H9 (cell line): ENCODE measurements around the gene AKR1C8. TPM values are rescaled to one million over a fixed set of nuclear protein-coding genes. Genes with fewer than 3 reads are reported as not detected.

Source experiments
- DNase-seq: peaks from one replicate; pipeline ENCODE4 v3.0.0-alpha.2; 2017
- H2AFZ ChIP-seq: one replicate; pipeline ENCODE4 v1.6.1; 2013; ENCODE audit warnings: mild to moderate bottlenecking, low read length, control low read depth, moderate library complexity
- H2AK5ac ChIP-seq: 2 replicates; pipeline ENCODE4 v1.6.1; 2013; ENCODE audit warnings: low read length, control low read depth, mixed read lengths; ENCODE audit not compliant: insufficient read length
- H2BK120ac ChIP-seq: one replicate; pipeline ENCODE4 v1.6.1; 2013; ENCODE audit warnings: low read depth, mild to moderate bottlenecking, low read length, control low read depth, inconsistent platforms; ENCODE audit not compliant: poor library complexity, severe bottlenecking
- H2BK12ac ChIP-seq: 2 replicates; pipeline ENCODE4 v1.6.1; 2013; ENCODE audit warnings: low read length, control low read depth, mixed read lengths, low read depth; ENCODE audit not compliant: insufficient read length
- H2BK15ac ChIP-seq: 2 replicates; pipeline ENCODE4 v1.6.1; 2013; ENCODE audit warnings: low read depth, low read length, control low read depth
- H2BK20ac ChIP-seq: one replicate; pipeline ENCODE4 v1.6.1; 2013; ENCODE audit warnings: low read depth, mild to moderate bottlenecking, low read length, control low read depth, inconsistent platforms; ENCODE audit not compliant: poor library complexity, severe bottlenecking
- H2BK5ac ChIP-seq: 2 replicates; pipeline ENCODE4 v1.6.1; 2013; ENCODE audit warnings: low read length, control low read depth, mixed read lengths; ENCODE audit not compliant: insufficient read length
- H3K14ac ChIP-seq: 2 replicates; pipeline ENCODE4 v1.6.1; 2013; ENCODE audit warnings: low read length, control low read depth; ENCODE audit not compliant: insufficient read depth
- H3K18ac ChIP-seq: 2 replicates; pipeline ENCODE4 v1.6.1; 2013; ENCODE audit warnings: low read depth, mild to moderate bottlenecking, mixed read lengths, low read length, control low read depth; ENCODE audit not compliant: insufficient read length
- H3K23ac ChIP-seq: 2 replicates; pipeline ENCODE4 v1.6.1; 2013; ENCODE audit warnings: low read length, control low read depth, mixed read lengths, low read depth; ENCODE audit not compliant: insufficient read length
- H3K23me2 ChIP-seq: 2 replicates; pipeline ENCODE4 v1.6.1; 2013; ENCODE audit warnings: low read depth, mild to moderate bottlenecking, mixed read lengths, low read length, control low read depth; ENCODE audit not compliant: insufficient read length, poor library complexity, severe bottlenecking
- H3K27ac ChIP-seq: 2 replicates; pipeline ENCODE4 v1.5.1; 2013; ENCODE audit warnings: low read length, control low read depth, mixed read lengths, low read depth; ENCODE audit not compliant: insufficient read length
- H3K27me3 ChIP-seq: 2 replicates; pipeline ENCODE4 v1.6.1; 2013; ENCODE audit warnings: low read length, control low read depth, inconsistent platforms; ENCODE audit not compliant: insufficient read depth
- H3K4ac ChIP-seq: 2 replicates; pipeline ENCODE4 v1.6.1; 2013; ENCODE audit warnings: low read depth, mild to moderate bottlenecking, control low read depth, inconsistent platforms, low read length, moderate library complexity
- H3K4me1 ChIP-seq: 2 replicates; pipeline ENCODE4 v1.6.1; 2013; ENCODE audit warnings: low read length, control low read depth, inconsistent platforms; ENCODE audit not compliant: insufficient read depth
- H3K4me2 ChIP-seq: 2 replicates; pipeline ENCODE4 v1.6.1; 2013; ENCODE audit warnings: low read length, control low read depth, mixed read lengths; ENCODE audit not compliant: insufficient read length, insufficient read depth
- H3K56ac ChIP-seq: 2 replicates; pipeline ENCODE4 v1.6.1; 2013; ENCODE audit warnings: low read depth, mild to moderate bottlenecking, mixed read lengths, low read length, control low read depth; ENCODE audit not compliant: insufficient read length
- H3K79me1 ChIP-seq: 2 replicates; pipeline ENCODE4 v1.6.1; 2013; ENCODE audit warnings: low read depth, mild to moderate bottlenecking, moderate library complexity, low read length, control low read depth, inconsistent platforms; ENCODE audit not compliant: insufficient read depth, poor library complexity, severe bottlenecking
- H3K79me2 ChIP-seq: 2 replicates; pipeline ENCODE4 v1.6.1; 2013; ENCODE audit warnings: low read length, control low read depth, inconsistent platforms; ENCODE audit not compliant: insufficient read depth
- H3K9ac ChIP-seq: 2 replicates; pipeline ENCODE4 v1.6.1; 2013; ENCODE audit warnings: low read length, control low read depth, mixed read lengths; ENCODE audit not compliant: insufficient read length; ENCODE audit errors: extremely low read depth
- H3K9me3 ChIP-seq: one replicate; pipeline ENCODE4 v1.6.1; 2013; ENCODE audit warnings: low read depth, low read length, inconsistent platforms; ENCODE audit not compliant: control insufficient read depth
- H3T11ph ChIP-seq: one replicate; pipeline ENCODE4 v1.6.1; 2013; ENCODE audit warnings: mild to moderate bottlenecking, low read length, control low read depth, inconsistent platforms
- H4K20me1 ChIP-seq: one replicate; pipeline ENCODE4 v1.6.1; 2013; ENCODE audit not compliant: control insufficient read depth, insufficient read length, insufficient read depth
- H4K5ac ChIP-seq: 2 replicates; pipeline ENCODE4 v1.6.1; 2013; ENCODE audit warnings: low read depth, mild to moderate bottlenecking, mixed read lengths, low read length, control low read depth; ENCODE audit not compliant: insufficient read length
- H4K8ac ChIP-seq: replicated peaks from 2 replicates; pipeline ENCODE4 v1.6.1; 2013; ENCODE audit warnings: low read length, control low read depth, mixed read lengths, low read depth; ENCODE audit not compliant: insufficient read length
- H4K91ac ChIP-seq: 2 replicates; pipeline ENCODE4 v1.6.1; 2013; ENCODE audit warnings: low read depth, mild to moderate bottlenecking, moderate library complexity, mixed read lengths, low read length, control low read depth; ENCODE audit not compliant: insufficient read length
- H3K27ac Mint-ChIP-seq, 3 experiments: 2 replicates in 2 of 3; 3 replicates in 1 of 3; pipeline ENCODE4 v1.8.0; 2020 to 2021; ENCODE audit warnings: mixed read lengths in 3 of 3, mild to moderate bottlenecking in 1 of 3, moderate library complexity in 1 of 3
- H3K27me3 Mint-ChIP-seq: 2 replicates; pipeline ENCODE4 v1.8.0; 2021; ENCODE audit warnings: low read depth, mild to moderate bottlenecking, moderate library complexity, mixed read lengths
- H3K36me3 Mint-ChIP-seq, 3 experiments: 2 replicates in 2 of 3; 3 replicates in 1 of 3; pipeline ENCODE4 v1.8.0; 2020 to 2021; ENCODE audit warnings: low read depth in 3 of 3, mixed read lengths in 3 of 3; ENCODE audit not compliant: insufficient read depth in 1 of 3
- H3K4me1 Mint-ChIP-seq, 2 experiments: 2 replicates each; pipeline ENCODE4 v1.8.0; 2020; ENCODE audit warnings: mixed read lengths in 2 of 2
- H3K4me3 Mint-ChIP-seq, 2 experiments: 2 replicates in 1 of 2; 3 replicates in 1 of 2; pipeline ENCODE4 v1.8.0; 2020 to 2021; ENCODE audit warnings: mild to moderate bottlenecking in 2 of 2, mixed read lengths in 2 of 2, moderate library complexity in 1 of 2
- H3K9me3 Mint-ChIP-seq, 2 experiments: 2 replicates in 1 of 2; 3 replicates in 1 of 2; pipeline ENCODE4 v1.8.0; 2020; ENCODE audit warnings: mild to moderate bottlenecking in 2 of 2, mixed read lengths in 2 of 2, moderate library complexity in 1 of 2
- CTCF ChIP-seq: fragments of 200-600 bp; sonication (generic); conservative IDR thresholded peaks from 3 replicates; pipeline ENCODE4 v1.8.0; 2021; ENCODE audit warnings: antibody characterized with exemption, mild to moderate bottlenecking
- WGBS: extraction: QIAGEN DNeasy Blood & Tissue Kit; methylation state at CpG from one replicate; pipeline ENCODE4 v1.1.7; 2013; ENCODE audit warnings: missing lambda C conversion rate, low lambda C conversion rate, mixed read lengths; ENCODE audit not compliant: insufficient read length; ENCODE audit errors: extremely low coverage; 5-methylcytosine and 5-hydroxymethylcytosine counted together
- total RNA-seq: library from RNA; stranded (reverse); gene quantifications from 2 replicates; pipeline ENCODE4 v1.2.1, GENCODE V29; 2021

AKR1C8 gene
- total RNA-seq, 1 experiment from 2014 or later: not detected

- H3K27me3 Mint-ChIP-seq: peaks cover 82% of the 10 kb centered on the region
- H3K4ac ChIP-seq: no peak overlapping the region
- no peak overlapping the region for H2AK5ac ChIP-seq
- H3K79me2 ChIP-seq: no peaks in the 10 kb centered on the region
- H3K56ac ChIP-seq: no peak overlapping the region
- DNase-seq: no peak
- no peaks in the 10 kb centered on the region for H3K79me1 ChIP-seq
- H3K23me2 ChIP-seq: no peaks in the 10 kb centered on the region
- no peak overlapping the region for H4K8ac ChIP-seq
- H2BK12ac ChIP-seq: no peak overlapping the region
- H3K14ac ChIP-seq: no peak overlapping the region
- H2BK120ac ChIP-seq: no peak overlapping the region
- no peak overlapping the region for H4K5ac ChIP-seq
- H3K23ac ChIP-seq: no peak overlapping the region
- TF ChIP-seq CTCF: no peak
- no peak overlapping the region for H3K27ac ChIP-seq
- peaks cover 3 to 4% of the 10 kb centered on the region in 2 experiments; a peak in 2 of 4 replicates for H3K4me1 Mint-ChIP-seq
- peaks cover 0 to 30% (median 13%) of the 10 kb centered on the region in 3 experiments; a peak in 5 of 7 replicates for H3K36me3 Mint-ChIP-seq
- peaks cover 72% of the 10 kb centered on the region in 2 experiments for H3K9me3 Mint-ChIP-seq
- no peak overlapping the region for H3K4me3 Mint-ChIP-seq
- H3K27me3 ChIP-seq: peaks cover 9% of the 10 kb centered on the region; the same call in 1 of the 2 replicates
- H2BK15ac ChIP-seq: no peak overlapping the region
- H3K9ac ChIP-seq: no peak overlapping the region
- peaks cover 18% of the 10 kb centered on the region for H3K9me3 ChIP-seq
- no peaks in the 10 kb centered on the region for H4K20me1 ChIP-seq
- H2AFZ ChIP-seq: no peak overlapping the region
- no peaks in the 10 kb centered on the region for H3K4me1 ChIP-seq
- no CpG with 5 or more reads among the region's 5 CpGs for WGBS
- no peak overlapping the region for H4K91ac ChIP-seq
- no peak overlapping the region for H3K18ac ChIP-seq
- H3K4me2 ChIP-seq: no peak overlapping the region
- no peak overlapping the region for H2BK20ac ChIP-seq
- H3K27ac Mint-ChIP-seq: no peak overlapping the region
- H3T11ph ChIP-seq: no peak overlapping the region
- no peak overlapping the region for H2BK5ac ChIP-seq
Observed at GRCh38 chr10:5168897-5169420, 16.0 kb downstream of the AKR1C8 start.
